Epithelial cell of proximal tubule (primary cell): ENCODE measurements around the gene ARAP2. TPM values are rescaled to one million over a fixed set of nuclear protein-coding genes. Genes with fewer than 3 reads are reported as not detected.

Source experiments
- DNase-seq: peaks from one replicate; pipeline ENCODE4 v3.0.0-alpha.2; 2011; ENCODE audit warnings: low read depth
- H3K4me3 ChIP-seq: 2 replicates; pipeline ENCODE4 v1.5.1; 2011; ENCODE audit warnings: low read depth, mild to moderate bottlenecking, low read length
- total RNA-seq: library from RNA; depleted of rRNA; stranded (reverse); fragments of >200 nt; gene quantifications from 2 replicates; pipeline ENCODE4 v1.2.3, GENCODE V29; 2015
- TF ChIP-seq, protein P1 (sequence below): conservative IDR thresholded peaks from 2 replicates; pipeline ENCODE4 v1.5.1; 2012; ENCODE audit warnings: low read depth, mild to moderate bottlenecking, low read length

Gene ARAP2
- total RNA-seq, 1 donor from 2014 or later, result 10.1 TPM

DNA sequence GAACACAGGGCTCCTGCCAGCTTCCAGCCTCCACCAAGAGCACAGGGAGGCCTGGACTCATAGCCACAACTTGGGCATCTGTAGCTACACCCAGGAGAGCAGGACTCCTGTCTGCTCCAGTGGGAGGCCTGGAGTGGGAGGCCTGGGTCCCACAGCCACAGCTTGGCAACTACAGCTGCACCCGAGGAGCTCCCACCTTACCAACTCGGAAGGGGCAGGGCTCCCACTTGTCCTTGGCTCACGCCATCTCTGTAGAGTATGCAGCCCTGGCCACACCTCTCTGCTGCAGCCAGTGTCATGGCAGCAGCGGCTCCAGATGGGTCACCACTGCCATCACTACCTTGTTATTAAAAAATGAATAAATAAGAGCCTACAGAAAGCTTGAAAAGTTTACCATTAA, 45.5 kb downstream of the ARAP2 start:
- no peak for DNase-seq
- TF ChIP-seq, protein P1, sequence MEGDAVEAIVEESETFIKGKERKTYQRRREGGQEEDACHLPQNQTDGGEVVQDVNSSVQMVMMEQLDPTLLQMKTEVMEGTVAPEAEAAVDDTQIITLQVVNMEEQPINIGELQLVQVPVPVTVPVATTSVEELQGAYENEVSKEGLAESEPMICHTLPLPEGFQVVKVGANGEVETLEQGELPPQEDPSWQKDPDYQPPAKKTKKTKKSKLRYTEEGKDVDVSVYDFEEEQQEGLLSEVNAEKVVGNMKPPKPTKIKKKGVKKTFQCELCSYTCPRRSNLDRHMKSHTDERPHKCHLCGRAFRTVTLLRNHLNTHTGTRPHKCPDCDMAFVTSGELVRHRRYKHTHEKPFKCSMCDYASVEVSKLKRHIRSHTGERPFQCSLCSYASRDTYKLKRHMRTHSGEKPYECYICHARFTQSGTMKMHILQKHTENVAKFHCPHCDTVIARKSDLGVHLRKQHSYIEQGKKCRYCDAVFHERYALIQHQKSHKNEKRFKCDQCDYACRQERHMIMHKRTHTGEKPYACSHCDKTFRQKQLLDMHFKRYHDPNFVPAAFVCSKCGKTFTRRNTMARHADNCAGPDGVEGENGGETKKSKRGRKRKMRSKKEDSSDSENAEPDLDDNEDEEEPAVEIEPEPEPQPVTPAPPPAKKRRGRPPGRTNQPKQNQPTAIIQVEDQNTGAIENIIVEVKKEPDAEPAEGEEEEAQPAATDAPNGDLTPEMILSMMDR, result no peak
- no peak overlapping the region for H3K4me3 ChIP-seq

DNA sequence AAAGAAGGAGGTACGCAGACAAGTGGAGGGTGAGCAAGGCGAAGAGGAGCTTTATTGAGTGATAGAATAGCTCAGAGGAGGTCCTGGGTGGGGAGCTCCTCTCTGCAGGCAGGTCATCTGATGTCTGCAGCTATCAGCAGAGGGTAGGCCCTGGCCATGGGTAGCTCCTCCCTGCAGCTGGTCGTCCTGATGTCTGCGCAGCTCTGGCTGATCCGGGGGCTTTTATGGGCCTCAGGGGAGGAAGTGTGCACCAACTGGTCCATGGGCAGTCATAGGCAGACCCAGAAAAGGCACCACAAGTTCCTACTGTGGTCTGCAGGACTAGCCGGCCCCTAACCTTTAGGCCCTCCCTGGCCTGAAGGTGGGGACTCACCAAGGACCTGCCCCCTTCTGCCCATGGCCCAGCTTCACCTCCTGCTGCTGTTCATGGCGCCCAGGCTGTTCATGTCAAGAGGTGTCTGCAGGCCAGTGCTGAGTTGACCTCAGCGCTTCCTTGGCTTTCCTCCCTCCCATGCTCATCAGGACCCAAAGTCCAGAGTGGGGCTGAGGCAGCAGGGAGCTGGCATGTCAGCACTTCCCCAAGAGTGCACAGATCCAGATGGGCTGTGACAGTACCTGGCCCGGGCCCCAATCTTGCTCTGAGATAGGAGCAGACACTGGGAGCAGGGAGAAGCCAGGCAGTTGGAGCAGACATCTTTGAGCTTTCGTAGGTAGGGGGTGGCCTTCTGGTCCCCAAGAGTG, 46.1 kb downstream of the ARAP2 start:
- no peak for DNase-seq
- H3K4me3 ChIP-seq, result no peak overlapping the region
- TF ChIP-seq, protein P1, result no peak

DNA sequence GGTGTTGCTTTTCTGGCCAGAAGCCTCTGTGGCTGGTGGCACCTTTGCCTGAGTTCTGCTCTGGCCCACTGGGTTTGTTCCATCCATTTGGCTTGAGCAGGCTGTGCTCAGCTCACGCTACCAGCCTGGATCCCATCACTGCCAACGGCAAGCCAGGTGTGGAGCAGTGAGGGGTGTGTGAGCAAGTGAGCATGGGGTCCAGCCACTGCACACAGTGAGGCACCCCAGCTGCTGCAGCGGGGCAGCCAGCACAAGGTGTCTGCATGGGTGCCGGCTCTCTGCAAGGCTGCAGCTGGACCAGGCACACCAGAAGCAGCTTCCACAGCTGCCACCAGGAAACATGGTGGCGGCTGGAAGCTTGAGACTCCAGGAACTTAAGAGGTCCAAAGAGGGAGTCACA, 46.8 kb downstream of the ARAP2 start:
- TF ChIP-seq, protein P1, result no peak
- no peak for DNase-seq
- H3K4me3 ChIP-seq, result no peak overlapping the region

DNA sequence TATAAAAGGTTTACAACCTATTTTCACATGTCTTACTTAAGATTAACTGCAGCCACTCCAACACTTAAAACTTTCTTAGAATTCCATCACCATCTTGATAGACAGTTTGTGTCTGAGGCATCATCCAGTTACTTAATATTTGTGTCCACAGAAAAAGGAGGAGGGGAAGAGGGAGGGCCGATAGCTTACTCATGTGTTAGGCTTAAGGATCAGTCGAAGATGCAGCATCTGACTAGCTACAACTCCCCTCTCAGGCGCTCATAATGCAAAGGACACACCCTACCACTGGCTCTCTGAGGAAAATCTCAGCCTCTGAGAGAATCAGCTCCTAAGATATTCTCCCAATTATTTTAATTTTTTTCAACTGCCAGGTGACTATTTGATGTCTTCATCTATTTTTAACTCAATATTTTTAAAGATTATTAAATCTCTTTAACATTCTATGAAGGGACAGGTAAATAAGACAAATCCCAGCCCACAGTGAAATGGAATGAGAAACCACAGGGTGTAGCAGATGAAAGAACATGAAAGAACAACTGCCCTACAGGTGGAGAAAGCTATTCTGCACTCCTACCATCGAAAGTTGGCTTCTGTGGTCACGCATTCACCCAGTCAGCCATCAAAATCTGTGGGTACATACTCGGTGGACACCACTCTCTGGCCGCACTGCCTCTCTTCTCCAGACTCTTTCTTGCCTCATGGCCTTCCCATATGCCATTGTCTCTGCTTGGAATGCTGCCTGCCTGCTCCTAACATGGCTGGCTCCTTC, 48.0 kb downstream of the ARAP2 start:
- no peak for DNase-seq
- no peak overlapping the region for H3K4me3 ChIP-seq
- TF ChIP-seq, protein P1, result no peak

DNA sequence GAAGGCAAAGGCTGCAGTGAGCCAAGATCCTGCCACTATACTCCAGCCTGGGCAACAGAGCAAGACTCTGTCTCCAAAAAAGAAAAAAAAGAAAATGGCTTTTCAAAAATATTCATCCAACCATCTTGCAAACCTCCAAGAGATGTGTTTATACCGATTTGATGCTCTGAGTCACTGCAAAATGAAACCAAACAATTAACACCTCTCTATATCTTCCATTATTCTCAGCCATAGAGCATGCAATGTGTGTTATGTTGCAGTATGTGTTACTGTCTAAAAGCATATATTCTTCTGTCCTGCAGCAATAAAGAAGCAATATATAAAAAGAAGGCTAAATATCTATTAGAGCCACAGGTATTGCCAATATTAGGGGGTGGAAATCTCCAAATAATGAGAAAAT, 51.4 kb downstream of the ARAP2 start:
- TF ChIP-seq, protein P1, result no peak
- no peak for DNase-seq
- no peak overlapping the region for H3K4me3 ChIP-seq

DNA sequence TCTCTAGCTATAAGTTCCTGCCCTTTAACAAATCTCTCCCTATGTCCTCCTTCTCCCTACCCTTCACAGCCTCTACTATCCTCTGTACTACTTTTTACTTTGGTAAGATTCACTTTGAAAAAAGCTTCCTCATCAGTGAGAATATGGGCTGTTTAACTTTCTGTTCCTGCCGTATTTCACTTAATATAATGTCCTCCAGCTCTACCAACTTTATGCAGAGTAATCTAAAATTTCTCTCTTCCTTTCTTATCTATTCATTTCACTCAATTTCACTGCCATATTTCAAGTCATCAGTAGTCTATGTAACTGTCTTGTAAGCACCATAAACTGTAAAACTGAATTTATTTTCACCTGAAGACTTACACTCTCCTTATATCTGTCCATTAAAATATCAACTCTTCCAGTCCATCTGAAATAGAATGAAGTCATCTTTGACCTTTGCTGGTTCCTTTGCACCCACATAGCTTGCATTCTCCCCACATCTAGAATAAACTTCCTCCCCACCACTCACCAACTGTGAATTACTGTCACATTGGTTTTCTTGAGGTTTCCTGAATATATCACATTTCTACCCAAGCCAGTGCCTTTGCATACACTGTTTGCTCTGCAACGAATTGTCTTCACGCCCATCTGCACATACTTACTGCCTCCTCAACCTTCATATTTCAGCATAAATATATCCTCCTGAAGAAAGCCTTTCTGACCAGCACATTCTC, 54.6 kb downstream of the ARAP2 start:
- TF ChIP-seq, protein P1, result no peak
- no peak overlapping the region for H3K4me3 ChIP-seq
- no peak for DNase-seq
